Ascending aorta (tissue), 2 donors: ENCODE data around the gene CDK19. TPM values are rescaled to one million over a fixed set of nuclear protein-coding genes. Genes with fewer than 3 reads are reported as not detected.
A peak's percentile ranks its signal among the peaks of the same experiment; 100 is the strongest.
"Not testable (repeated sequence)": the region's sequence is repeated elsewhere in the genome, so short reads cannot be mapped to it uniquely, and the experiment has no call there.

ENCODE experiments used
- DNase-seq, 2 donors: peaks; one replicate each; pipeline ENCODE4 v3.0.0-alpha.2; 2019; ENCODE audit warnings: low spot score in 2 of 2
- H3K27ac ChIP-seq, 2 donors: fragments of 200-600 bp; sonication (generic); one replicate each; pipeline ENCODE4 v1.5.1; 2016 to 2017; ENCODE audit warnings: mild to moderate bottlenecking in 1 of 2
- H3K27me3 ChIP-seq: fragments of 200-600 bp; sonication (generic); one replicate; pipeline ENCODE4 v1.5.1; 2017
- H3K36me3 ChIP-seq, 2 donors: fragments of 200-600 bp; sonication (generic); one replicate each; pipeline ENCODE4 v1.5.1; 2016
- H3K4me1 ChIP-seq, 2 donors: fragments of 200-600 bp; sonication (generic); one replicate each; pipeline ENCODE4 v1.5.1; 2016 to 2017; ENCODE audit warnings: mild to moderate bottlenecking in 1 of 2
- H3K4me3 ChIP-seq, 2 donors: fragments of 200-600 bp; sonication (generic); one replicate each; pipeline ENCODE4 v1.5.1; 2016 to 2017; ENCODE audit warnings: mild to moderate bottlenecking in 1 of 2
- H3K9me3 ChIP-seq, 2 donors: fragments of 200-600 bp; sonication (generic); one replicate each; pipeline ENCODE4 v1.5.1; 2016
- CTCF ChIP-seq, 3 experiments: fragments of 200-600 bp in 2 of 3; fragments of 450-650 bp in 1 of 3; sonication (generic) in 2 of 3; IDR thresholded peaks; one replicate each; pipeline ENCODE4 v1.5.1; 2016 to 2019; ENCODE audit warnings: antibody characterized with exemption in 3 of 3, mild to moderate bottlenecking in 1 of 3, moderate library complexity in 1 of 3
- intact Hi-C: fragments of 100-400 bp; cut with DNase I; formaldehyde crosslinking; loops from one replicate; pipeline ENCODE4 v1.15.1; 2023
- total RNA-seq: library from RNA; depleted of rRNA; stranded (reverse); fragments of >200 nt; gene quantifications from one replicate; pipeline ENCODE4 v1.1.0, GENCODE V29; 2016

The CDK19 gene
- total RNA-seq, 1 donor from 2014 or later: 5.2 TPM

GRCh38 chr6:110856296-110856695 is 41.0 kb upstream of the CDK19 start:
- Histone ChIP-seq H3K36me3 (no peaks in the 10 kb centered on the region), H3K4me3 (no peak overlapping the region), H3K9me3 (no peaks in the 10 kb centered on the region), H3K4me1 (no peaks in the 10 kb centered on the region), H3K27ac (no peak overlapping the region), H3K27me3 (no peaks in the 10 kb centered on the region)
- peak in 1 of 2 donors; percentile 12 for DNase-seq
- TF ChIP-seq CTCF (IDR thresholded peaks at IDR 0.05): no peak
- intact Hi-C loops: no loop called here

- H3K9me3 ChIP-seq: no peaks in the 10 kb centered on the region
- H3K36me3 ChIP-seq: no peaks in the 10 kb centered on the region
- intact Hi-C loops: no loop called here
- no peak overlapping the region for H3K4me3 ChIP-seq
- no peaks in the 10 kb centered on the region for H3K4me1 ChIP-seq
- H3K27ac ChIP-seq: no peak overlapping the region
- DNase-seq: peak in 1 of 2 donors; percentile 13
- no peaks in the 10 kb centered on the region for H3K27me3 ChIP-seq
- TF ChIP-seq CTCF (IDR thresholded peaks at IDR 0.05): no peak
These were observed 38.6 kb upstream of the CDK19 start for GRCh38 chr6:110853754-110854477.

GRCh38 chr6:110852773-110853172 is 37.5 kb upstream of the CDK19 start:
- intact Hi-C loops: no loop called here
- TF ChIP-seq CTCF (IDR thresholded peaks at IDR 0.05): no peak
- H3K27ac ChIP-seq: no peak overlapping the region
- no peaks in the 10 kb centered on the region for H3K9me3 ChIP-seq
- no peaks in the 10 kb centered on the region for H3K36me3 ChIP-seq
- no peak overlapping the region for H3K4me3 ChIP-seq
- H3K27me3 ChIP-seq: no peaks in the 10 kb centered on the region
- H3K4me1 ChIP-seq: no peaks in the 10 kb centered on the region
- DNase-seq: no peak

- no peak for TF ChIP-seq CTCF (IDR thresholded peaks at IDR 0.05)
- H3K9me3 ChIP-seq: no peaks in the 10 kb centered on the region
- H3K36me3 ChIP-seq: no peaks in the 10 kb centered on the region
- intact Hi-C loops: no loop called here
- H3K4me3 ChIP-seq: no peak overlapping the region
- H3K27ac ChIP-seq: no peak overlapping the region
- peak in 1 of 2 donors; percentile 16 for DNase-seq
- H3K27me3 ChIP-seq: no peaks in the 10 kb centered on the region
- no peaks in the 10 kb centered on the region for H3K4me1 ChIP-seq
These were observed 34.5 kb upstream of the CDK19 start for GRCh38 chr6:110849781-110850180.

- peak in 1 of 2 donors; percentile 18 for DNase-seq
- Histone ChIP-seq H3K4me1 (no peaks in the 10 kb centered on the region), H3K27me3 (no peaks in the 10 kb centered on the region), H3K9me3 (no peaks in the 10 kb centered on the region), H3K36me3 (no peaks in the 10 kb centered on the region), H3K27ac (no peak overlapping the region), H3K4me3 (no peak overlapping the region)
- intact Hi-C loops: no loop called here
- TF ChIP-seq CTCF (IDR thresholded peaks at IDR 0.05): no peak
These were observed 26.0 kb upstream of the CDK19 start for GRCh38 chr6:110841266-110841665.

- intact Hi-C loops, H3K36me3 ChIP-seq, H3K4me3 ChIP-seq, H3K27me3 ChIP-seq, H3K27ac ChIP-seq, H3K9me3 ChIP-seq, H3K4me1 ChIP-seq: not testable (repeated sequence)
- DNase-seq: peak in 1 of 2 donors; percentile 13
These were observed 20.5 kb upstream of the CDK19 start for GRCh38 chr6:110835751-110836150.
